Body of pancreas (tissue), 4 donors: Measurements from ENCODE around the gene MGLL. TPM values are rescaled to one million over a fixed set of nuclear protein-coding genes. Genes with fewer than 3 reads are reported as not detected.

Experiments
- ATAC-seq: fragments of 150-250 bp; one replicate; pipeline ENCODE4 v1.9.1; 2016
- DNase-seq, 4 donors: peaks; one replicate each; pipeline ENCODE4 v3.0.0-alpha.2; 2019
- H3K27ac ChIP-seq, 4 donors: fragments of 200-600 bp; sonication (generic); 1 replicate in 3 of 4; 2 replicates in 1 of 4; pipeline versions ENCODE4 v1.5.1 to v1.6.1; 2016 to 2019; ENCODE audit warnings: mild to moderate bottlenecking in 1 of 4, mixed read lengths in 1 of 4, moderate library complexity in 1 of 4
- H3K27me3 ChIP-seq, 2 donors: fragments of 200-600 bp; sonication (generic); one replicate each; pipeline ENCODE4 v1.6.0; 2016; ENCODE audit warnings: mild to moderate bottlenecking in 1 of 2
- H3K36me3 ChIP-seq, 2 donors: fragments of 200-600 bp; sonication (generic); replicated peaks in 1 of 2; 2 replicates each; pipeline ENCODE4 v1.5.1; 2016; ENCODE audit warnings: low read depth in 2 of 2; ENCODE audit not compliant: insufficient read depth in 1 of 2
- H3K4me1 ChIP-seq: fragments of 200-600 bp; sonication (generic); one replicate; pipeline ENCODE4 v1.6.0; 2016
- H3K4me3 ChIP-seq, 2 donors: fragments of 200-600 bp; sonication (generic); 1 replicate in 1 of 2; 2 replicates in 1 of 2; pipeline ENCODE4 v1.5.1; 2016 to 2019
- H3K9me3 ChIP-seq, 3 donors: fragments of 200-600 bp; sonication (generic); 1 replicate in 2 of 3; 2 replicates in 1 of 3; pipeline ENCODE4 v1.5.1; 2016
- POLR2A ChIP-seq, 3 donors: fragments of 450-650 bp; IDR thresholded peaks; one replicate each; pipeline ENCODE4 v1.6.1; 2016; ENCODE audit warnings: antibody characterized with exemption in 3 of 3, mild to moderate bottlenecking in 2 of 3
- WGBS, 2 donors: methylation state at CpG; one replicate each; pipeline ENCODE4 v1.1.5; 2017; 5-methylcytosine and 5-hydroxymethylcytosine counted together
- intact Hi-C: fragments of 100-400 bp; cut with DNase I; formaldehyde crosslinking; loops from one replicate; pipeline ENCODE4 v1.15.1; 2023
- total RNA-seq, 2 donors: library from RNA; depleted of rRNA; stranded (reverse); fragments of >200 nt; gene quantifications; one replicate each; pipeline ENCODE4 v1.1.0, GENCODE V29; 2016
- TF ChIP-seq, protein P1 (sequence below), 7 experiments: fragments of 450-650 bp in 4 of 7; fragments of 200-600 bp in 3 of 7; sonication (generic) in 3 of 7; IDR thresholded peaks; one replicate each; pipeline ENCODE4 v1.5.1; 2016 to 2019; ENCODE audit warnings: antibody characterized with exemption in 7 of 7

Gene MGLL
- total RNA-seq, 2 donors from 2014 or later = 14.8 to 20.2 TPM

DNA sequence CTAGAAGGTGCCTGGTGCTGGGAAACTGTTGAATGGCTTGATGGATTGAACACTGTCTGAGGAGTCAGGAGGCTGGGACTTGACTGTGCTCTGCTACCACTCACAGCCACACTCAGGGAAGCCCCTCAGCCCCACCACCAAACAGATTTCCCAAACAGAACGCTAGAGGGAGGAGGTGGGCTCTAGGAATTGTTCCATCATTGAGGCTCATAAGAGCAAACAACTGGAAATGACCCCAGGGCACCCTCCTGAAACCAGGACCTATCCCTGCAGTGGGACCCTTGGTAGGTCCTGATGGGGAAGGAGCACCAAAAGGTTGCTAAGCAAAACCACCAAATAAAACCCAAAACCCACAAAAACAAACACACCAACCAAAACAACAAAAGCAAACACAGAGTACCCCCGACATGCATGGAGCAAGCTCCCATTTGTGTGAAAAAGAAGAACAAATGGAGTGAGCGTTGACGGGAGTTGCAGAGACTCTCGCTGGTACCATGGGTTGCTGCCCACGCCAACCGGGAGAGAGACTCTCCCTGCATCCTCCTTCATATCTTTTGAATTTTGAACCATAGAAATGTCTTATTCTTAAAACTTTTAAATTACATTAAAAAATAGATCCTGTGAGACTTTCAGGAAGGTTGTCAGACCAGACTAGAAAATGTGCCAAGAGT is 103.9 kb downstream of the MGLL start:
- ATAC-seq (no peak), DNase-seq (peak in 1 of 4 donors; percentile 3)
- H3K4me3 ChIP-seq = no peak overlapping the region
- peaks cover 10% of the 10 kb centered on the region for H3K4me1 ChIP-seq
- H3K9me3 ChIP-seq = no peaks in the 10 kb centered on the region
- intact Hi-C loops = no loop called here
- H3K27ac ChIP-seq = no peak overlapping the region
- WGBS, 2 donors = 80 to 82% methylated on average over 6 to 7 of the region's 7 CpGs
- H3K36me3 ChIP-seq = no peaks in the 10 kb centered on the region
- no peaks in the 10 kb centered on the region for H3K27me3 ChIP-seq
- TF ChIP-seq, protein P1, sequence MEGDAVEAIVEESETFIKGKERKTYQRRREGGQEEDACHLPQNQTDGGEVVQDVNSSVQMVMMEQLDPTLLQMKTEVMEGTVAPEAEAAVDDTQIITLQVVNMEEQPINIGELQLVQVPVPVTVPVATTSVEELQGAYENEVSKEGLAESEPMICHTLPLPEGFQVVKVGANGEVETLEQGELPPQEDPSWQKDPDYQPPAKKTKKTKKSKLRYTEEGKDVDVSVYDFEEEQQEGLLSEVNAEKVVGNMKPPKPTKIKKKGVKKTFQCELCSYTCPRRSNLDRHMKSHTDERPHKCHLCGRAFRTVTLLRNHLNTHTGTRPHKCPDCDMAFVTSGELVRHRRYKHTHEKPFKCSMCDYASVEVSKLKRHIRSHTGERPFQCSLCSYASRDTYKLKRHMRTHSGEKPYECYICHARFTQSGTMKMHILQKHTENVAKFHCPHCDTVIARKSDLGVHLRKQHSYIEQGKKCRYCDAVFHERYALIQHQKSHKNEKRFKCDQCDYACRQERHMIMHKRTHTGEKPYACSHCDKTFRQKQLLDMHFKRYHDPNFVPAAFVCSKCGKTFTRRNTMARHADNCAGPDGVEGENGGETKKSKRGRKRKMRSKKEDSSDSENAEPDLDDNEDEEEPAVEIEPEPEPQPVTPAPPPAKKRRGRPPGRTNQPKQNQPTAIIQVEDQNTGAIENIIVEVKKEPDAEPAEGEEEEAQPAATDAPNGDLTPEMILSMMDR (IDR thresholded peaks at IDR 0.05) = no peak
- no peak for TF ChIP-seq POLR2A (IDR thresholded peaks at IDR 0.05)

DNA sequence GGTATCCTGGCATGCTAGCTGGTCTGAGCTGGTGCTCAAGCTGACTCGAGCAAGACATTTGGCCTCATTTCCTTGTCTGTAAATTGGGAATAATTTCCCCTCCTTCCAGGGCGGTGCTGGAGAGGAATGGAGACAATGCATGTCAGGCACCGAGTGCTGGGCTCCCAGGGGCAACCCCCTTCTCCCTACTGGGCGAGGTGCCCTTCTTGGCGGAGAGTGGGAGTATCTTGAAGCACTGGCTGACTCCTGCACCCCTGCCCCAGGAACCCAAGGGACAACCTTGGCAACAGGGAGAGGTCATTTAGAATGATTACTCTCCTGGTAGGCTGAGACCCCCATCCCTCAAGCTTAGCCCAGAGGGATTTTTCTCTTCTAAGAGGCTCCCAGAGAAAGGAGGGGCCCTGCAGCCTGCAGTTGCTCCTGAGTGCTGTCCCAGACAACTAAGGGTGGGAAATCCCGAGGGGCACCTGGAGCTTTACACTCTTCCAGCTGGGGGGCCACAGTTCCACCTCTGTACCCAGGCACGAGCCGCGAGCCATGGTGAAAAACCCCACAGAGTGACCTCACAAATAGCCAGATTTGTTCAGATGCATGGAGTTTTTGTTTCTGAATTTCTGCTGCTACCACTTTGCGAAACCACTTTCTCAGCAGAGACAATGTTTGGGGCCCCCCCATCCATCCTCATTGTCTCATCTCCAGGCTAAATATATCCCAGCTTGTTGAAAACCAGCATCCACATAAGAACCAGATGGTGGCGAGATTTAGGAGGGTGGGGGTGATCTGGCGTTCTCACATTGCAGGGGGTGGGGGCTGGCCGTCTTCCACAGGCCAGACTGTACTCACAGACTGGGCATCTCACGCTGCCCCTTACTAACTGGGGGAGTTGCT is 104.7 kb downstream of the MGLL start:
- H3K36me3 ChIP-seq = no peaks in the 10 kb centered on the region
- H3K27me3 ChIP-seq = no peaks in the 10 kb centered on the region
- TF ChIP-seq, protein P1 (IDR thresholded peaks at IDR 0.05) = no peak
- no peak for TF ChIP-seq POLR2A (IDR thresholded peaks at IDR 0.05)
- no peaks in the 10 kb centered on the region for H3K9me3 ChIP-seq
- DNase-seq = peak in 1 of 4 donors; percentile 8
- 68 to 69% methylated on average over 13 to 14 of the region's 14 CpGs for WGBS, 2 donors
- no peak overlapping the region for H3K4me3 ChIP-seq
- no peak overlapping the region for H3K27ac ChIP-seq
- intact Hi-C loops = no loop called here
- peaks cover 10% of the 10 kb centered on the region for H3K4me1 ChIP-seq
- no peak for ATAC-seq

DNA sequence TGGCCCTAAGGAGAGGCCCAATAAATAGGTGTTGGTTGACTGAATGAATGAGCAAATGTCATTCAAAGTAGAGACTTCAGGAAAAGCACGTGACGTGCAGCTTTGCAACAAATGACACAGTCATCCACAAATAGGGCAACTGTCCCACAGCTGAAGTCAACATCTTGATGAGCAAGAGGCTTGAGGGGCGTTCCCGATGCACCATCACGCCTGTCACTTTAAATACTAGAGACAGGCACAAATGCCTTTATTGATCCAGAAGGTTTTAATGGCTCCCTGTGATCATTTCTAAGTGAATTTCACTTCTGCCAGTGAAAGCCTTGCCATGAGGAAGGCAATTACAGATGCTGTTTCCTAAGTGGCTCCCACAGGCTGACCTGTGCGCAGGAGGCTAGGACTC is 105.9 kb downstream of the MGLL start:
- H3K4me3 ChIP-seq = no peak overlapping the region
- no peaks in the 10 kb centered on the region for H3K36me3 ChIP-seq
- no peak for TF ChIP-seq POLR2A (IDR thresholded peaks at IDR 0.05)
- H3K4me1 ChIP-seq = peaks cover 10% of the 10 kb centered on the region
- ATAC-seq = no peak
- WGBS, 2 donors = 76 to 80% methylated on average over 6 of the region's 6 CpGs
- peak in 1 of 4 donors; percentile 1 for DNase-seq
- no peaks in the 10 kb centered on the region for H3K27me3 ChIP-seq
- intact Hi-C loops = no loop called here
- H3K9me3 ChIP-seq = no peaks in the 10 kb centered on the region
- H3K27ac ChIP-seq = no peak overlapping the region

DNA sequence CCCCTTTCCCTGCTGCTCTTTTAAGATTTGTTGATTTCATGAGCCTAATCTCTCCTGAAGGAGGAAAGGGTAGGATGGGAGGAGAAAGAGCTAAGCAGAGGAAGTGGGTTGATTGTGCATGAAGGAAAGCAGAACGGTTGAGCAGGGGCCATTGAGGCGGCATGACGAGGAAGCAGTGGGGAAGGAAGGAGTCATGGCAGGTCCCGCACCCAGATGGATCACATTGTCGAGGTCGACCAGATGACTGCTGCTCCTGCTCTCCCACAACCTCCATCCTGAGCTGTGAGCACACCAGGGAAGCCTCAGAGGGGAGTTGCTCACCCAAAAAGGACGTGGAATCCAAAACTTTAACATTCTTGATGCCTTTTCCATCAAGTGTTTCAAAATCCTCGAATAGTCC is 106.8 kb downstream of the MGLL start:
- TF ChIP-seq, protein P1 (IDR thresholded peaks at IDR 0.05) = no peak
- no peak for TF ChIP-seq POLR2A (IDR thresholded peaks at IDR 0.05)
- H3K27me3 ChIP-seq = no peaks in the 10 kb centered on the region
- no peaks in the 10 kb centered on the region for H3K9me3 ChIP-seq
- no peak overlapping the region for H3K27ac ChIP-seq
- H3K4me1 ChIP-seq = peaks cover 3% of the 10 kb centered on the region
- no peak for ATAC-seq
- intact Hi-C loops = no loop called here
- WGBS, 2 donors = 44 to 54% methylated on average over 8 of the region's 8 CpGs
- DNase-seq = peak in 1 of 4 donors; percentile 1
- H3K4me3 ChIP-seq = no peak overlapping the region
- H3K36me3 ChIP-seq = no peaks in the 10 kb centered on the region

DNA sequence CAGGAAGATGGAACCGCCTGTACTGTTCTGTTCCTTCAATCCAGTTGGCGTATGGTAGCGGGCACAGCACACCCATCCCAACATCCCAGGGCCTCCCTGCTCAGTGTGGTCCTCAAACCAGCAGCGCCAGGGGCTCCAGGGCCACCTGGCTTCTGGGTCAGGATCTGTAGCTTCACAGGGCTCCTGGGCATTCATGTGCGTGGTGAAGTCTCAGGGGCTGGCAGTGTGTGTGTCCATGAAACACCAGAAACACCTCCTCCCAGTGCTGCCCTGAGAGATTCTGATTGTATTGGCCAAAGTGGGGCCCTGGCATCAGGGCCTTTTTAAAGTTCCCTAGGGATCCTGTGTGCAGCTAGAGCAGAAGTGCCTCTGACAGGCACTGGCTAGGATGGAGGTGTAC is 107.4 kb downstream of the MGLL start:
- Histone ChIP-seq H3K9me3 (no peaks in the 10 kb centered on the region), H3K27me3 (no peaks in the 10 kb centered on the region), H3K4me3 (no peak overlapping the region), H3K27ac (peak overlapping the region in 1 of 4 donors; percentile 1), H3K36me3 (no peaks in the 10 kb centered on the region), H3K4me1 (no peaks in the 10 kb centered on the region)
- peak in 1 of 4 donors; percentile 3 for DNase-seq
- TF ChIP-seq, protein P1 (IDR thresholded peaks at IDR 0.05) = no peak
- no peak for TF ChIP-seq POLR2A (IDR thresholded peaks at IDR 0.05)
- WGBS, 2 donors = 60 to 90% methylated on average over 2 to 3 of the region's 5 CpGs
- intact Hi-C loops = no loop called here
- no peak for ATAC-seq
